Gastroesophageal sphincter (tissue), 4 donors: ENCODE results near the gene CLIC2. TPM values are rescaled to one million over a fixed set of nuclear protein-coding genes. Genes with fewer than 3 reads are reported as not detected.

Experiments used
- ATAC-seq: fragments of 150-250 bp; one replicate; pipeline ENCODE4 v1.9.1; 2016; ENCODE audit warnings: mild to moderate bottlenecking, moderate library complexity
- H3K27ac ChIP-seq, 4 donors: fragments of 200-600 bp; sonication (generic) in 3 of 4; 1 replicate in 3 of 4; 2 replicates in 1 of 4; pipeline ENCODE4 v1.5.1; 2016 to 2019
- H3K27me3 ChIP-seq: fragments of 200-600 bp; sonication (generic); one replicate; pipeline ENCODE4 v1.5.1; 2019
- H3K36me3 ChIP-seq, 2 donors: fragments of 200-600 bp; sonication (generic); one replicate each; pipeline ENCODE4 v1.5.1; 2019; ENCODE audit warnings: control low read depth in 1 of 2
- H3K4me1 ChIP-seq, 3 donors: fragments of 200-600 bp; sonication (generic); 1 replicate in 2 of 3; 2 replicates in 1 of 3; pipeline ENCODE4 v1.5.1; 2016 to 2019; ENCODE audit warnings: control low read depth in 2 of 3
- H3K4me3 ChIP-seq, 2 donors: fragments of 200-600 bp; sonication (generic); one replicate each; pipeline ENCODE4 v1.5.1; 2019; ENCODE audit warnings: mild to moderate bottlenecking in 1 of 2, moderate library complexity in 1 of 2
- H3K9me3 ChIP-seq, 3 donors: fragments of 200-600 bp; sonication (generic); one replicate each; pipeline ENCODE4 v1.5.1; 2017 to 2019; ENCODE audit warnings: control low read depth in 2 of 3
- CTCF ChIP-seq, 4 experiments: fragments of 200-600 bp in 2 of 4; fragments of 450-650 bp in 2 of 4; sonication (generic) in 1 of 4; IDR thresholded peaks; one replicate each; pipeline ENCODE4 v1.5.1; 2017 to 2019; ENCODE audit warnings: antibody characterized with exemption in 4 of 4, mild to moderate bottlenecking in 2 of 4, moderate library complexity in 2 of 4
- EP300 ChIP-seq: sonication (generic); formaldehyde crosslinking; IDR thresholded peaks from one replicate; pipeline ENCODE4 v1.6.1; 2017; ENCODE audit warnings: antibody characterized with exemption, mild to moderate bottlenecking
- POLR2A ChIP-seq, 2 donors: fragments of 450-650 bp; IDR thresholded peaks; one replicate each; pipeline ENCODE4 v1.6.1; 2017; ENCODE audit warnings: antibody characterized with exemption in 2 of 2, mild to moderate bottlenecking in 2 of 2, moderate library complexity in 1 of 2
- POLR2AphosphoS5 ChIP-seq: sonication (generic); formaldehyde crosslinking; IDR thresholded peaks from one replicate; pipeline ENCODE4 v1.6.1; 2017; ENCODE audit warnings: antibody characterized with exemption
- WGBS, 2 donors: methylation state at CpG; one replicate each; pipeline ENCODE4 v1.1.5; 2018; ENCODE audit warnings: low coverage in 1 of 2; 5-methylcytosine and 5-hydroxymethylcytosine counted together
- total RNA-seq, 4 donors: library from RNA; depleted of rRNA; stranded (reverse); fragments of >200 nt; gene quantifications; one replicate each; pipeline ENCODE4 v1.1.0, GENCODE V29; 2016

The CLIC2 gene
- total RNA-seq, 4 donors from 2014 or later, result 12.7 to 20.7 (median 13.9) TPM

GRCh38 chrX:155263854-155264628 lies 70.4 kb downstream of the CLIC2 start, which contains the start of gene RAB39B:
TSS of gene RAB39B (minus strand) at chrX:155264491. CDS start at chrX:155264288, 203 bp downstream.
- ATAC-seq, result peak; percentile 46
- peak within 1 kb of the TSS; percentile 15 to 42 for H3K4me3 ChIP-seq
- TF ChIP-seq EP300 (no peak), CTCF (IDR thresholded peaks at IDR 0.05) (peak in 1 of 4 experiments; percentile 12)
- 0 to 28% methylated on average over 3 to 11 of the region's 58 CpGs for WGBS, 2 donors
- peak within 1 kb of the TSS in 1 of 4 donors; percentile 8 for H3K27ac ChIP-seq
- no peaks in the 10 kb centered on the region for H3K36me3 ChIP-seq
- no peaks in the 10 kb centered on the region for H3K9me3 ChIP-seq
- H3K27me3 ChIP-seq, result no peaks in the 10 kb centered on the region
- H3K4me1 ChIP-seq, result no peaks in the 10 kb centered on the region

- H3K4me3 ChIP-seq, result no peak overlapping the region
- no peak for ATAC-seq
- H3K27ac ChIP-seq, result no peak overlapping the region
These were observed 71.3 kb downstream of the CLIC2 start for GRCh38 chrX:155262970-155263754.

GRCh38 chrX:155259752-155260151 lies 74.7 kb downstream of the CLIC2 start:
- Histone ChIP-seq H3K4me1 (no peaks in the 10 kb centered on the region), H3K36me3 (no peaks in the 10 kb centered on the region), H3K27ac (no peak overlapping the region), H3K4me3 (no peak overlapping the region), H3K9me3 (no peaks in the 10 kb centered on the region), H3K27me3 (no peaks in the 10 kb centered on the region)
- no peak for TF ChIP-seq POLR2A (IDR thresholded peaks at IDR 0.05)
- no peak for TF ChIP-seq POLR2AphosphoS5
- no peak for TF ChIP-seq CTCF (IDR thresholded peaks at IDR 0.05)
- WGBS, 2 donors, result 42% methylated on average over 2 of the region's 3 CpGs; no CpG with 5 or more reads in 1 of the 2 donors
- no peak for ATAC-seq

More at GRCh38 chrX:155262970-155263754, 71.3 kb downstream of the CLIC2 start:
- Histone ChIP-seq H3K27me3 (no peaks in the 10 kb centered on the region), H3K9me3 (no peaks in the 10 kb centered on the region), H3K36me3 (no peaks in the 10 kb centered on the region), H3K4me1 (no peaks in the 10 kb centered on the region)
- no peak for TF ChIP-seq POLR2AphosphoS5
- TF ChIP-seq POLR2A (IDR thresholded peaks at IDR 0.05), result no peak
- TF ChIP-seq CTCF (IDR thresholded peaks at IDR 0.05), result no peak
- TF ChIP-seq EP300, result no peak
- 49 to 53% methylated on average over 3 of the region's 5 CpGs for WGBS, 2 donors

GRCh38 chrX:155251391-155251790 lies 83.0 kb downstream of the CLIC2 start:
- WGBS, 2 donors, result 38 to 58% methylated on average over 1 of the region's 1 CpG

More at GRCh38 chrX:155251391-155251790, 83.0 kb downstream of the CLIC2 start:
- Histone ChIP-seq H3K36me3 (no peaks in the 10 kb centered on the region), H3K27ac (no peak overlapping the region), H3K27me3 (no peaks in the 10 kb centered on the region), H3K9me3 (no peaks in the 10 kb centered on the region), H3K4me3 (no peak overlapping the region), H3K4me1 (no peaks in the 10 kb centered on the region)
- ATAC-seq, result no peak
- TF ChIP-seq EP300, result no peak
- TF ChIP-seq POLR2A (IDR thresholded peaks at IDR 0.05), result no peak
- TF ChIP-seq POLR2AphosphoS5, result no peak
- TF ChIP-seq CTCF (IDR thresholded peaks at IDR 0.05), result no peak
